Esophagus (tissue), 2 donors: Measurements from ENCODE around the gene IL10RA. TPM values are rescaled to one million over a fixed set of nuclear protein-coding genes. Genes with fewer than 3 reads are reported as not detected.

Experiments
- H3K27ac ChIP-seq, 2 donors: one replicate each; pipeline ENCODE4 v1.5.1; 2013; ENCODE audit warnings: low read depth in 2 of 2, mild to moderate bottlenecking in 2 of 2, inconsistent platforms in 1 of 2, low read length in 1 of 2, moderate library complexity in 1 of 2
- H3K27me3 ChIP-seq, 2 donors: one replicate each; pipeline ENCODE4 v1.6.1; 2013; ENCODE audit warnings: low read length in 2 of 2, control low read depth in 1 of 2, mild to moderate bottlenecking in 1 of 2; ENCODE audit not compliant: insufficient read depth in 2 of 2, control insufficient read depth in 1 of 2
- H3K36me3 ChIP-seq, 2 donors: one replicate each; pipeline ENCODE4 v1.6.1; 2013; ENCODE audit warnings: low read length in 1 of 2; ENCODE audit not compliant: control insufficient read depth in 2 of 2, insufficient read depth in 2 of 2
- H3K4me1 ChIP-seq, 2 donors: one replicate each; pipeline ENCODE4 v1.6.1; 2013; ENCODE audit warnings: low read length in 1 of 2; ENCODE audit not compliant: control insufficient read depth in 2 of 2, insufficient read depth in 2 of 2
- H3K4me3 ChIP-seq, 2 donors: one replicate each; pipeline ENCODE4 v1.5.1; 2013; ENCODE audit warnings: low read length in 2 of 2, mild to moderate bottlenecking in 2 of 2, low read depth in 1 of 2, moderate library complexity in 1 of 2
- H3K9me3 ChIP-seq, 2 donors: one replicate each; pipeline ENCODE4 v1.6.1; 2013; ENCODE audit warnings: mild to moderate bottlenecking in 2 of 2, low read depth in 1 of 2, low read length in 1 of 2, moderate library complexity in 1 of 2; ENCODE audit not compliant: control insufficient read depth in 2 of 2, insufficient read depth in 1 of 2
- WGBS, 2 donors: extraction: QIAGEN DNeasy Blood & Tissue Kit; methylation state at CpG; one replicate each; pipeline ENCODE4 v1.1.7; 2013; 5-methylcytosine and 5-hydroxymethylcytosine counted together
- polyA plus RNA-seq, 2 donors: library from polyadenylated mRNA; stranded (reverse); fragments of 200-250 nt; gene quantifications; one replicate each; pipeline ENCODE4 v1.2.3, GENCODE V29; 2013
- donor health status: healthy with polysubstance abuse.
- donor health status: Bipolar disorder and iron deficiency.

Gene IL10RA
- polyA plus RNA-seq, 2 donors, result 2.0 to 2.2 TPM

DNA sequence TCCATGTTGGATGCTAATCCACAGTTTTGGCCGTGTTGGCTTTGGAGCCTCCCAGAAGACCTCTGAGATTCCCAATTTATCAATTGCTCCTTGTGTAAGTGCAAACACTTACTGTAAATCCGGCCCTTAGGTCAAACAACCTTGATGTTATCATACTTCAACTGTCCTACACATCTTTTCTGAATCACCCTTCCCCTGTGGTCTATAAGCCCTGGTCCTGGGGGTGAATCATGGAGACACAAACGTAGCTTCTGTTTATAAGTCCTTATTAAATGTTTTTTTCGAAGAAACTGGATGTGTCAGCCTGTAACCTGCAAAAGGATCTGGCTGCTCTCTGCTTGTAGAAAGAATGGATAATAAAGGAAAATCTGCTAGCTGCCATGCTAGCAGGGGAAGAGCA, 1.7 kb upstream of the IL10RA start:
- no peak overlapping the region for H3K27ac ChIP-seq
- H3K36me3 ChIP-seq, result no peaks in the 10 kb centered on the region
- WGBS, 2 donors, result 76 to 79% methylated on average over 4 of the region's 4 CpGs
- peaks cover 8 to 14% of the 10 kb centered on the region in 2 donors for H3K4me1 ChIP-seq
- H3K27me3 ChIP-seq, result no peaks in the 10 kb centered on the region
- H3K4me3 ChIP-seq, result no peak overlapping the region
- no peaks in the 10 kb centered on the region for H3K9me3 ChIP-seq

GRCh38 chr11:117986981-117987574, 884 bp downstream of the IL10RA start:
- Histone ChIP-seq H3K27ac (peak overlapping the region; percentile 26 to 77), H3K36me3 (no peaks in the 10 kb centered on the region), H3K27me3 (no peaks in the 10 kb centered on the region), H3K4me1 (peaks cover 2 to 14% of the 10 kb centered on the region in 2 donors), H3K9me3 (no peaks in the 10 kb centered on the region), H3K4me3 (peak overlapping the region; percentile 32 to 65)
- WGBS, 2 donors, result 58 to 62% methylated on average over 15 of the region's 15 CpGs

DNA sequence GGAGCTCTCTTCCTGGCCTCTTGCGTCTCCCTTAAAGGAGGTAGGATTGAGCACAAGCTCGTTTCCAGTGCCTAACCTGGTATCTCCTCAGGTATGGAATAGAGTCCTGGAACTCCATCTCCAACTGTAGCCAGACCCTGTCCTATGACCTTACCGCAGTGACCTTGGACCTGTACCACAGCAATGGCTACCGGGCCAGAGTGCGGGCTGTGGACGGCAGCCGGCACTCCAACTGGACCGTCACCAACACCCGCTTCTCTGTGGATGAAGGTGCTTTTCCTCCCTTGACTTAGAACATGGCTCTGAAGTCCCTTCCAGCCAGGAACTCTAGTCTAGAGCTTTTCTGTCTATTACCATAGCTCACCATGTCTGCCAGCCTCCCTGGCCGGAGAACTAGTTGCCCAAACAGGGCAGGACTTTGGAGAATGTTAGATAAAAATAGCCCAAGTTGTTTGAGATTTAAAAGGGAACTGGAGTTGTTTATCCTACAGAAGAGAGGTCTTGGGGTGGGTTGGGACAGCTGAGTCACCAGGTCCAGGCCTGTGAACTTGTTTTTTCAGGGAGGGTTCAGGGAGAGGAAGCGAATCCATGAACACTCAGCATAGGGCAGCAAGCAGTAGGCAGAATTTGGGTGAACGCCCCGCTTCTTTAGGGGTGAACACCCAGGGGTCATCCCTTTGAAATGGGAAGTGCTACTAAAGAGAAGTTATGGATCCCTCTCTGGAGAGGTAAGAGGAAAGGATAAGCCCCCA, 3.3 kb downstream of the IL10RA start:
- peak overlapping the region in 1 of 2 donors; percentile 21 for H3K4me3 ChIP-seq
- no peaks in the 10 kb centered on the region for H3K9me3 ChIP-seq
- H3K4me1 ChIP-seq, result peaks cover 2 to 20% of the 10 kb centered on the region in 2 donors
- peak overlapping the region in 1 of 2 donors; percentile 33 for H3K27ac ChIP-seq
- 88 to 91% methylated on average over 13 of the region's 13 CpGs for WGBS, 2 donors
- no peaks in the 10 kb centered on the region for H3K36me3 ChIP-seq
- H3K27me3 ChIP-seq, result no peaks in the 10 kb centered on the region

- WGBS, 2 donors, result 84 to 88% methylated on average over 4 of the region's 4 CpGs
- H3K27me3 ChIP-seq, result no peaks in the 10 kb centered on the region
- peaks cover 0 to 12% of the 10 kb centered on the region in 2 donors for H3K4me1 ChIP-seq
- H3K27ac ChIP-seq, result no peak overlapping the region
- no peaks in the 10 kb centered on the region for H3K9me3 ChIP-seq
- H3K36me3 ChIP-seq, result no peaks in the 10 kb centered on the region
- no peak overlapping the region for H3K4me3 ChIP-seq
Observed at GRCh38 chr11:117992136-117992535, 5.9 kb downstream of the IL10RA start.

DNA sequence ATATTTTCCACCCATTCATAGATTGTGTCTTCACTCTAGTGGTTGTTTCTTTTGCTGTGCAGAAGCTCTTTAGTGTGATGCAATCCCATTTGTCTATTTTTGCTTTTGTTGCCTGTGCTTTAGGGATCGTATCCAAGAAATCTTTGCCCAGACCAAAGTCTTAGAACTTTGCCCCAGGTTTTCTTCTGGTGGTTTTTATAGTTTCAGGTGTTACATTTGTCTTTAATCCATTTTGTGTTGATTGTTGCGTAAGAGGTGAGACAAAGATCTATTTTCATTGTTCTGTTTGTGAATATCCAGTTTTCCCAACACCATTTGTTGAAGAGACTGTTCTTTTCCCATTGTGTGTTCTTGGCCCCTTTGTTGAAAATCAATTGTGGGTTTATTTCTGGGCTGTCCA, 6.4 kb downstream of the IL10RA start:
- Histone ChIP-seq H3K27ac (no peak overlapping the region), H3K27me3 (no peaks in the 10 kb centered on the region), H3K4me1 (peaks cover 0 to 12% of the 10 kb centered on the region in 2 donors), H3K9me3 (no peaks in the 10 kb centered on the region), H3K36me3 (no peaks in the 10 kb centered on the region), H3K4me3 (no peak overlapping the region)
- WGBS, 2 donors, result 58 to 69% methylated on average over 2 of the region's 2 CpGs

DNA sequence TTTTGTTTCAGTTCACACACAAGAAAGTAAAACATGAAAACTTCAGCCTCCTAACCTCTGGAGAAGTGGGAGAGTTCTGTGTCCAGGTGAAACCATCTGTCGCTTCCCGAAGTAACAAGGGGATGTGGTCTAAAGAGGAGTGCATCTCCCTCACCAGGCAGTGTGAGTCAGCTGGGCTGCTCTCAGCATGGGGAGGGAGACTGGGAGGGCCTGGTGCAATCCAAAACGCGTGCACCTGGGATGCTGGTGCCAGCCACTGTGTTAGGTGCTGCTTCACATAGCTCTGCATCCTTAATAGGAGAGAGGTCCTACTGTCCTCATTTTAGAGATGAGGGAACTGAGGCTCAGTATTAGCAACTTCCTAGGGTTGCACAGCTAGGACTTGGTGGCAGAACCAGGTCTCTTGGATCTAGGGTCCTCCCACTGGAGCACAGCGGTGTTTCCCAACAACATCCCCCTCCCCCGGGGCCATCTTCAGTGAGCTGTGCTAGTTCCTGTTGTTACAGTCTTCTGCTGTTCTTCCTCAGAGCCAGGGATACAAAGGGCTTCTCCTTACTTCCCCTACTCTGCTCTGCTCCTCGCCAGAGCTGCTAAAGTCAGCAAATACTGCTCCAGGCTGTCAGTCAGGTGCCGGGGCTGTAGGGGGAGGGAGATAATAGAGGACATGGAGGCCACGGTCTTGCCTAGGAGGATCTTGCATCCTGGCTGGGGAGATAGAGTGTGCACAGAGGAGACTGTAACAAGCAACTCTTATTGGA, 8.0 kb downstream of the IL10RA start:
- Histone ChIP-seq H3K4me1 (peaks cover 0 to 9% of the 10 kb centered on the region in 2 donors), H3K27me3 (no peaks in the 10 kb centered on the region), H3K4me3 (no peak overlapping the region), H3K27ac (no peak overlapping the region), H3K36me3 (peaks cover 0 to 2% of the 10 kb centered on the region in 2 donors), H3K9me3 (no peaks in the 10 kb centered on the region)
- 70 to 72% methylated on average over 9 of the region's 9 CpGs for WGBS, 2 donors

DNA sequence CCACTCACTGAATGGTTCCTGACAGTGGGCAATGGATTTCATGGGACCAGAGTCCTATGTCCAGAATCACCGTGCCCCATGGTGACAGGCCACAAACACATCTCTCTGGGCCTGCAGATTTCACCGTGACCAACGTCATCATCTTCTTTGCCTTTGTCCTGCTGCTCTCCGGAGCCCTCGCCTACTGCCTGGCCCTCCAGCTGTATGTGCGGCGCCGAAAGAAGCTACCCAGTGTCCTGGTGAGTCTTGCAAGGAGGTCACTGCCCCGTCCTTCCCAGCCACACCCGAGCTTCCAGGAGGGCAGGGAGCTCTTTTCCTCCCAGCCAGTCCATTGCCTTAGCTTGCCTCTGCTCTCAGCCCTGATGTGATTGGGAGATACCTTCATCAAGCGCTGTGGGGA, 9.3 kb downstream of the IL10RA start:
- Histone ChIP-seq H3K4me3 (no peak overlapping the region), H3K27me3 (no peaks in the 10 kb centered on the region), H3K4me1 (peaks cover 0 to 7% of the 10 kb centered on the region in 2 donors), H3K36me3 (peaks cover 0 to 6% of the 10 kb centered on the region in 2 donors), H3K27ac (no peak overlapping the region), H3K9me3 (no peaks in the 10 kb centered on the region)
- 95 to 96% methylated on average over 11 of the region's 11 CpGs for WGBS, 2 donors

GRCh38 chr11:117996058-117996457, 9.9 kb downstream of the IL10RA start:
- Histone ChIP-seq H3K9me3 (no peaks in the 10 kb centered on the region), H3K4me3 (no peak overlapping the region), H3K4me1 (peaks cover 0 to 7% of the 10 kb centered on the region in 2 donors), H3K36me3 (peaks cover 0 to 6% of the 10 kb centered on the region in 2 donors), H3K27ac (no peak overlapping the region), H3K27me3 (no peaks in the 10 kb centered on the region)
- 94% methylated on average over 4 of the region's 4 CpGs for WGBS, 2 donors

GRCh38 chr11:117997406-117997805, 11.2 kb downstream of the IL10RA start:
- Histone ChIP-seq H3K27me3 (no peaks in the 10 kb centered on the region), H3K4me3 (no peak overlapping the region), H3K4me1 (peaks cover 0 to 7% of the 10 kb centered on the region in 2 donors), H3K36me3 (peaks cover 0 to 6% of the 10 kb centered on the region in 2 donors), H3K27ac (no peak overlapping the region), H3K9me3 (no peaks in the 10 kb centered on the region)
- WGBS, 2 donors, result 89 to 93% methylated on average over 2 of the region's 2 CpGs
